H1 (cell line): ENCODE results near the gene PLEKHS1.
"Not testable (repeated sequence)": the region's sequence is repeated elsewhere in the genome, so short reads cannot be mapped to it uniquely, and the experiment has no call there.

ENCODE experiments used
- CEBPB ChIP-seq: IDR thresholded peaks from 2 replicates; pipeline ENCODE4 v1.6.1; 2012; ENCODE audit warnings: low read depth, low read length
- CREB1 ChIP-seq: IDR thresholded peaks from 2 replicates; pipeline ENCODE4 v1.6.1; 2012; ENCODE audit warnings: inconsistent platforms
- EP300 ChIP-seq, 2 experiments: IDR thresholded peaks; 1 replicate in 1 of 2; 2 replicates in 1 of 2; pipeline ENCODE4 v1.6.1; 2011 to 2012; ENCODE audit warnings: low read depth in 2 of 2, low read length in 2 of 2, mild to moderate bottlenecking in 2 of 2, borderline replicate concordance in 1 of 2, inconsistent platforms in 1 of 2, moderate library complexity in 1 of 2
- MAX ChIP-seq: IDR thresholded peaks from 2 replicates; pipeline ENCODE4 v1.6.1; 2012; ENCODE audit warnings: inconsistent platforms
- SIN3A ChIP-seq, 2 experiments: IDR thresholded peaks in 1 of 2; conservative IDR thresholded peaks in 1 of 2; 2 replicates each; pipeline ENCODE4 v1.6.1; 2011 to 2012; ENCODE audit warnings: low read length in 2 of 2, improper control_type of control experiment in 1 of 2, low read depth in 1 of 2, mild to moderate bottlenecking in 1 of 2
- SRF ChIP-seq: IDR thresholded peaks from 2 replicates; pipeline ENCODE4 v1.6.1; 2011; ENCODE audit warnings: mild to moderate bottlenecking, low read depth, low read length, moderate library complexity
- TAF1 ChIP-seq: IDR thresholded peaks from 2 replicates; pipeline ENCODE4 v1.6.1; 2011; ENCODE audit warnings: mild to moderate bottlenecking, low read depth, low read length
- YY1 ChIP-seq: IDR thresholded peaks from 2 replicates; pipeline ENCODE4 v1.6.1; 2011; ENCODE audit warnings: low read depth, mild to moderate bottlenecking, low read length
- ZNF274 ChIP-seq: IDR thresholded peaks from 2 replicates; pipeline ENCODE4 v1.7.0; 2012; ENCODE audit warnings: low read length, borderline replicate concordance; ENCODE audit errors: extremely low read depth
- TF ChIP-seq, protein P1 (sequence below), 3 experiments: IDR thresholded peaks; 1 replicate in 2 of 3; 2 replicates in 1 of 3; pipeline versions ENCODE4 v1.5.1 to v1.6.1; 2011; ENCODE audit warnings: low read length in 3 of 3, mild to moderate bottlenecking in 3 of 3, inconsistent platforms in 2 of 3, low read depth in 1 of 3, moderate library complexity in 1 of 3; ENCODE audit not compliant: insufficient read depth in 1 of 3; ENCODE audit errors: control extremely low read depth in 1 of 3
- TF ChIP-seq, protein P2 (sequence below): IDR thresholded peaks from 2 replicates; pipeline ENCODE4 v1.6.1; 2011; ENCODE audit warnings: low read length, improper control_type of control experiment

DNA sequence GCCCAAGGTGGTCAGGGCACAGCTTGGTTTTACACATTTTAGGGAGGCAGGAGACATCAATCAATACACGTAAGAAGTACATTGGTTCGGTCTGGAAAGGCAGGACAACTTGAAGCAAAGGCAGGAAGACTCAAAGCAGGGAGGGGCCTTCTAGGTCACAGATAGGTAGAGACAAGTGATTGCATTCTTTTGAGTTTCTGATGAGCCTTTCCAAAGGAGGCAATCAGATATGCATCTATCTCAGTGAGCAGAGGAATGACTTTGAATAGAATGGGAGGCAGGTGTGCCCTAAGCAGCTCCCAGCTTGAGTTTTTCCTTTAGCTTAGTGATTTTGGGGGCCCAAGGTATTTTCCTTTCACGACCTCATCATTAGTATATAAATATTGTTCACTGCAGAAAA, 69.8 kb downstream of the PLEKHS1 start:
- TF ChIP-seq TAF1; SIN3A (conservative IDR thresholded peaks at IDR 0.05 in 1 of 2, IDR thresholded peaks at IDR 0.05 in 1 of 2; ENCODE audit: low read depth in 1 of 2, low read length in 2 of 2); ZNF274; MAX; CEBPB; SRF; EP300 (IDR thresholded peaks at IDR 0.05; ENCODE audit: borderline replicate concordance in 1 of 2, low read depth in 2 of 2, low read length in 2 of 2); YY1; CREB1: not testable (repeated sequence)
- TF ChIP-seq, protein P1, sequence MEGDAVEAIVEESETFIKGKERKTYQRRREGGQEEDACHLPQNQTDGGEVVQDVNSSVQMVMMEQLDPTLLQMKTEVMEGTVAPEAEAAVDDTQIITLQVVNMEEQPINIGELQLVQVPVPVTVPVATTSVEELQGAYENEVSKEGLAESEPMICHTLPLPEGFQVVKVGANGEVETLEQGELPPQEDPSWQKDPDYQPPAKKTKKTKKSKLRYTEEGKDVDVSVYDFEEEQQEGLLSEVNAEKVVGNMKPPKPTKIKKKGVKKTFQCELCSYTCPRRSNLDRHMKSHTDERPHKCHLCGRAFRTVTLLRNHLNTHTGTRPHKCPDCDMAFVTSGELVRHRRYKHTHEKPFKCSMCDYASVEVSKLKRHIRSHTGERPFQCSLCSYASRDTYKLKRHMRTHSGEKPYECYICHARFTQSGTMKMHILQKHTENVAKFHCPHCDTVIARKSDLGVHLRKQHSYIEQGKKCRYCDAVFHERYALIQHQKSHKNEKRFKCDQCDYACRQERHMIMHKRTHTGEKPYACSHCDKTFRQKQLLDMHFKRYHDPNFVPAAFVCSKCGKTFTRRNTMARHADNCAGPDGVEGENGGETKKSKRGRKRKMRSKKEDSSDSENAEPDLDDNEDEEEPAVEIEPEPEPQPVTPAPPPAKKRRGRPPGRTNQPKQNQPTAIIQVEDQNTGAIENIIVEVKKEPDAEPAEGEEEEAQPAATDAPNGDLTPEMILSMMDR (IDR thresholded peaks at IDR 0.05; ENCODE audit: control extremely low read depth in 1 of 3, insufficient read depth in 1 of 3, low read depth in 1 of 3, low read length in 3 of 3): not testable (repeated sequence)
- TF ChIP-seq, protein P2, sequence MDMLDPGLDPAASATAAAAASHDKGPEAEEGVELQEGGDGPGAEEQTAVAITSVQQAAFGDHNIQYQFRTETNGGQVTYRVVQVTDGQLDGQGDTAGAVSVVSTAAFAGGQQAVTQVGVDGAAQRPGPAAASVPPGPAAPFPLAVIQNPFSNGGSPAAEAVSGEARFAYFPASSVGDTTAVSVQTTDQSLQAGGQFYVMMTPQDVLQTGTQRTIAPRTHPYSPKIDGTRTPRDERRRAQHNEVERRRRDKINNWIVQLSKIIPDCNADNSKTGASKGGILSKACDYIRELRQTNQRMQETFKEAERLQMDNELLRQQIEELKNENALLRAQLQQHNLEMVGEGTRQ: not testable (repeated sequence)
